Activated T-helper 17 cell treated with anti-CD3 and anti-CD28 coated beads, Interleukin-2, amount 50 U/mL, for 72 hours (primary cell): Measurements from ENCODE around the gene AOPEP. TPM values are rescaled to one million over a fixed set of nuclear protein-coding genes. Genes with fewer than 3 reads are reported as not detected.

Source experiments
- ATAC-seq: fragments of 150-1000 bp; cut with Tn5 transposase; replicated peaks from 2 replicates; pipeline ENCODE4 v1.10.0; 2021; ENCODE audit warnings: mild to moderate bottlenecking, moderate library complexity
- H3K27ac Mint-ChIP-seq: one replicate; pipeline ENCODE4 v1.8.0; 2022; ENCODE audit warnings: mixed read lengths
- H3K27me3 Mint-ChIP-seq: one replicate; pipeline ENCODE4 v1.8.0; 2022; ENCODE audit warnings: mixed read lengths
- H3K36me3 Mint-ChIP-seq: one replicate; pipeline ENCODE4 v1.8.0; 2022; ENCODE audit warnings: low read depth, mild to moderate bottlenecking, mixed read lengths
- H3K4me1 Mint-ChIP-seq: one replicate; pipeline ENCODE4 v1.8.0; 2022; ENCODE audit warnings: mixed read lengths
- H3K4me3 Mint-ChIP-seq: one replicate; pipeline ENCODE4 v1.8.0; 2022; ENCODE audit warnings: mild to moderate bottlenecking, mixed read lengths
- H3K9me3 Mint-ChIP-seq: one replicate; pipeline ENCODE4 v1.8.0; 2022; ENCODE audit warnings: mixed read lengths
- total RNA-seq, 2 donors: library from RNA; stranded (reverse); gene quantifications; one replicate each; pipeline ENCODE4 v1.2.3, GENCODE V29; 2022

Gene AOPEP
- total RNA-seq, 2 donors from 2014 or later: 15.5 to 16.4 TPM

GRCh38 chr9:95133325-95133705, 406.8 kb downstream of the AOPEP start:
- no peak for ATAC-seq
- H3K9me3 Mint-ChIP-seq: no peaks in the 10 kb centered on the region
- H3K27ac Mint-ChIP-seq: no peak overlapping the region
- no peaks in the 10 kb centered on the region for H3K27me3 Mint-ChIP-seq
- peaks cover 5% of the 10 kb centered on the region for H3K4me1 Mint-ChIP-seq
- no peaks in the 10 kb centered on the region for H3K36me3 Mint-ChIP-seq
- H3K4me3 Mint-ChIP-seq: no peak overlapping the region

- Mint-ChIP-seq H3K4me3 (no peak overlapping the region), H3K4me1 (peaks cover 5% of the 10 kb centered on the region), H3K9me3 (no peaks in the 10 kb centered on the region), H3K36me3 (no peaks in the 10 kb centered on the region), H3K27me3 (no peaks in the 10 kb centered on the region), H3K27ac (no peak overlapping the region)
- no peak for ATAC-seq
Measured at GRCh38 chr9:95134457-95134881, 408.0 kb downstream of the AOPEP start.

DNA sequence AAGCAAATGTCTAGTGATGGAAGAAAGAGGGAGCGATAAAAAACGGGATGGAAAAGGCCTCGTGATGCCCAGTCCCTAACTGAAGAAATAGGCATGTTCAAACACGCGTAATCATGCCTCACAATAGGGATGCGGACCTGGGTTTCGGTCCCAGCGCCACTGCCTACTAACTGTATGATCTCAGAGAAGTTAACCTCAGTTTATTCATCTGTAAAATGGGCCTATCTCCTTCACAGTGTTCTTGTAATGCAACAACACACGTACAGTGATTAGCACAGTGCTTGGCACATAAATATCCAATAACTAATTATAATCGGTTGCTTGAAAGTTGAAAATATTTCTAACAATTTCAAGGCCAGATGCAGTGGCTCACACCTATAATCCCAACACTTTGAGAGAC, 409.3 kb downstream of the AOPEP start:
- Mint-ChIP-seq H3K4me3 (no peak overlapping the region), H3K36me3 (no peaks in the 10 kb centered on the region), H3K27me3 (no peaks in the 10 kb centered on the region), H3K9me3 (no peaks in the 10 kb centered on the region), H3K4me1 (peaks cover 5% of the 10 kb centered on the region), H3K27ac (no peak overlapping the region)
- ATAC-seq: no peak

Other genes with a start within 250 kb of the AOPEP start
- not detected for gene PCAT7, start 171.6 kb upstream of the AOPEP start, total RNA-seq
- gene FBP2, start 132.9 kb upstream of the AOPEP start, total RNA-seq: not detected
- gene FBP1, start 87.2 kb upstream of the AOPEP start, total RNA-seq: under 1 TPM; 0.50 to 0.85 TPM